HS-27A (cell line): ENCODE results near the gene DNAAF1.
"Not testable (repeated sequence)": the region's sequence is repeated elsewhere in the genome, so short reads cannot be mapped to it uniquely, and the experiment has no call there.

Experiments
- DNase-seq: peaks from one replicate; pipeline ENCODE4 v3.0.0-alpha.2; 2012; ENCODE audit warnings: low read depth, missing footprints

DNAAF1 gene

GRCh38 chr16:84212154-84212553, 67.0 kb downstream of the DNAAF1 start:
- no peak for DNase-seq

GRCh38 chr16:84212631-84213030, 67.5 kb downstream of the DNAAF1 start:
- no peak for DNase-seq

- DNase-seq = no peak
These were observed 69.5 kb downstream of the DNAAF1 start for GRCh38 chr16:84214451-84215066.

- DNase-seq = no peak
These were observed 70.4 kb downstream of the DNAAF1 start for GRCh38 chr16:84215531-84215930.

- DNase-seq = not testable (repeated sequence)
These were observed 71.0 kb downstream of the DNAAF1 start for GRCh38 chr16:84216144-84216543.

GRCh38 chr16:84218176-84218823, 73.2 kb downstream of the DNAAF1 start:
- DNase-seq = no peak

GRCh38 chr16:84218956-84219355, 73.8 kb downstream of the DNAAF1 start:
- no peak for DNase-seq

- no peak for DNase-seq
These were observed 75.7 kb downstream of the DNAAF1 start for GRCh38 chr16:84220851-84221250.

GRCh38 chr16:84223456-84223855, 78.3 kb downstream of the DNAAF1 start:
- no peak for DNase-seq

GRCh38 chr16:84224554-84224953, 79.4 kb downstream of the DNAAF1 start:
- DNase-seq = no peak

- DNase-seq = no peak
These were observed 80.0 kb downstream of the DNAAF1 start for GRCh38 chr16:84225126-84225525.

- no peak for DNase-seq
These were observed 80.5 kb downstream of the DNAAF1 start for GRCh38 chr16:84225571-84225970.

GRCh38 chr16:84226026-84226425, 80.9 kb downstream of the DNAAF1 start:
- no peak for DNase-seq
